ENCODE results near the gene EREG.

Gene EREG

DNA sequence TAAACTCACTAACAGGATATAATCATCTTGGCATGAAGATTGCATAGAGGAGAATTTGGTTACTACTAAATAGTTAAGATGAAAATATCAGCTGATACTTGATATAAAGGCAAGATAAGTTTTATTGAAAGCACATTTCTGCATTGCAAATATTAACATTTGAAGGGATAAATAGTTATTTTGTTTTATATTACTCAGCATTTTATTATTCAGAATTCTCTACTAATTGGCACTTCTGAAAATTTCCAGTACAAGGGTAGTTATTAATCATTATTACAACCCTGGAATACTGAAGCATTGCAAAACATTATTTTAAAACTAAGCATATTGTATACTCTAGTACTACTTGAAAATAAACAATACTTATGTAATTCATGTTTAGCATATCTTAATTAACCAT is 47.3 kb downstream of the EREG start:
- intact Hi-C loops (cut with DNase I), result no loop called here
- no peak for DNase-seq

DNA sequence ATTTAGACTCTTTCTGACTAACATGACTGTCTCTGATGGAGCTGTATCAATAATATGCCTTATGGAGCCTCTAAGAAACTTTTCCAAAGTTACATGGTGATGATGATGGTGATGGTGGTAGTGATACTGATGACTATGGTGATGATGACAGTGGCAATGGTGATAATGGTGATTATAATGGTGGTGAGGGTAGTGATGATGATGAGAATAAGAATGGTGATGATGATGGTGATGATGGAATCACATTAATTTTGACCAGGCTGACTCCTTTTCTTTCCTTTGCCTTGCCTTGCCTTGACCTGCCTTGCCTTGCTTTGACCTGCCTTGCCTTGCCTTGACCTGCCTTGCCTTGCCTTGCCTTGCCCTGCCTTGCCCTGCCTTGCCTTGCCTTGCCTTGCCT is 48.3 kb downstream of the EREG start:
- intact Hi-C loops (cut with DNase I), result no loop called here
- DNase-seq, result no peak

DNA sequence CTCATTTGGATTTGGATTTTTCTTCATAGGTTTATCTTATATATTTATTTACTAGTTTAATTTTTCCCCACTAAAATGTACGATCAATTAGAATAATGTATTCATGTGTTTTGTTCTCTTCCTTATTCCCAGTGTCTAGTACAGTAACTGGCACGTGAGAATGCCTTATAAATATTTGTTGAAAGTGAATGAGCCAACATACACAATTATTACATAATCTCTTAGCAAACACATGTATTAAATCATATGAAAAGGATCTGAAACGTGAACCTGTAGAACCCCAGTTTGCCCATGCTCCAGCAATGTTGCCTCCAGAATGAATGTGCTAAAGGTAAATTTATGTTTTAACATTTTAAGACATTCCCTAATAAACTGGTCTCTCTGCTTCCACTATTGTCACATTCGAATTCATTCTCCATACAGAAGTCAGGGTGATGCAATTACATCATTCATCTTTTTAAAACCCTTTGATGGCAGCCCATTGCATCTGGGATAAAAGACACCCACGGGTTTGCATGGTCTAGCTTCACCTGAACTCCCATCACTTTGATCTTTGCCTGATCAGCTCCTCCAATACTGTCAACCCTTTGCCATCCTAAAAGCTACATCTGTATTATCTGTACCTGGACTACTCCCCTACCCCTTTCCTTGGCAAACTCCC is 49.3 kb downstream of the EREG start:
- intact Hi-C loops (cut with DNase I), result no loop called here
- DNase-seq, result no peak

DNA sequence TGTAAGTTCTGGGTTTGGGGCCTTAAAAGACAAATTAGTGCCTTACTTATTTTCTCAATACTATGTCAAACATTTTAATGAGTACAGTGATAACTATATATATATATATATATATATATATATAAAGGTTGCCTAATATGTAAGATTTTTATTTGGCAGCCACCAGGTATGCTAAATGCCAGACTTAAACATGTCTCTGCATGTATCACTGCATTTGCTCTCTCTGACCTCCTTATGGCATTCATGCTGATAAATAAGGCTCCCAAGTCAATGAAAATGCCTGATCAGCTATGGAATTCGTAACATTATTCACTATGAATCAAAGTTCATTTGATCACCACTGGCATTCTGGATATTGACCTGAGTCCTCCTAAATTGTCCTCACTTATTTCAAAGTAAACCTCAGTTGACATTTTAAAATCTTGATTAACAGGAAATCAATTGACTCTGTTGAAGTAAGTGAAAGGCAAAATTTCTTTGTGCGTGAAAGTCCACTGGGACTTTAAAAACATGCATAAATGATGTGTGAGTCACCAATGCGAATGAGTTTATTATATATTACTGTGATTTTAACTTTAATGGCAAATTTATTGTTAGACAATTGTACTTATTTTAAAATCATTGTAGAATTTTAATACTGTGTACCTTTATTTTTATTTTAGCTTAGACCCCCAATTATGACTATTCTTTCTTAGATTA is 50.8 kb downstream of the EREG start:
- intact Hi-C loops (cut with DNase I), result no loop called here
- no peak for DNase-seq

DNA sequence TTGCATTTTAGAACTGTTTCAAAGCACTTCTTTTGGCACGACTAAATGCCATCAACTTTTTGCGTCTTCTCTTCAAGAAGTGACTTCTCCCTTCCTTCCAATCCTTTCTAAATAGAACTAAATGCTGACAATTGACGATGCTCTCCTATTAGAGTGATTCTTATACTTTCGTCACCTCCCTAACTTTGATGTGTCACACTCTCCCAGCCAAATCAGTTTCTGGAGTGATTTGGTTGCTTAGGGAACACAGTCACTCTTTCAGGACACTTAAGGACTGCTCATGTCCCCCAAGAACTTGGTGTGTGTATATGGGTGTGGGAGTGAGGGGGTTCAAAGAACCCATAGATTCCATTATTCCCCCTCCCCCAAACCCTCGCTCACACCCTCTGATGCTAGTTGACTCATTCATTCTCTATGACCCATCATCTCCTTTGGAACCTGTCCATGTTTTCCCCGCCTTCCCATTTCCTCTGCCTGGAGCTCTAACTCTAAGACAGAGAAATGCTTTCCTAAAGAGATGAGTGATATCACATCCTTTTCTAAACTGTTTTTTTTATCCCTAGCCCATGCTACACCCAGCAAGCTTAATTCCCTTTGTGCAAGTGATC is 53.2 kb downstream of the EREG start:
- intact Hi-C loops (cut with DNase I), result no loop called here
- no peak for DNase-seq

DNA sequence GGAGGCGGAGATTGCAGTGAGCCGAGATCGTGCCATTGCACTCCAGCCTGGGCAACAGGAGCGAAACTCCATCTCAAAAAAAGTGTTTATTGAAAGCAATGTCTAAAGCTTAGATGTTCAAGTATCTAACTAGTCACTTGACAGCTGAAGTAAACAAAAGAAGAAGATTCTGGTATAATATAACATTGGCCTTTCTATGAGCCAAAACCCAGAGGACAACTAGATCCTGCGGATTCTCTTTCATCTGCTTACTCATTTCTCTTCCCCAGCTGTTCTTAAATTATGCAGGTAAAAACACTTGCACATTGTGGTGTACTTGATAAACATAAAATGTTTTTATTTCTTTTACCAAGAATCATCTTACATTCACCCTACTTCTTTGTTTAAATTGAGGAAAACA is 55.9 kb downstream of the EREG start:
- intact Hi-C loops (cut with DNase I), result no loop called here

DNA sequence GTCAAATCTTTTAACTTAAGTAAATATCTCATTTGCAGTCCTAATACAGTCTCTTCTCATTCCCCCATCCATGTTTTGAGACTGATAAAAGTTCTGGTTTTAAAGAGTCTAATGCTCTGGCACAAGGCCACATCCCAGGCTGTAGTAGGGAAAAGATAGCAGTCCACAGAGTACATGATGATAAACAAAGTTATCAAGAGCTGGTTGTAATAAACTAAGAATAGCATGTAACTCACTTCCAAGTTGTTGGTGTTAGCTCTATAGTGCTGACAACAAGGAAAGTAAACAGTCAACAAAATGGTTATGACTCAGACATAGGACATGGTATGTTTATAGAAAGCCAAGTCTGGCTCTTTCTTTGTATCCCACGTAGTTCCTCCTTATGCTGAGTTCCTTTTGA is 58.2 kb downstream of the EREG start:
- intact Hi-C loops (cut with DNase I), result no loop called here
- no peak for DNase-seq

More for the DNA sequence above, 55.9 kb downstream of the EREG start:
- no peak for DNase-seq

DNA sequence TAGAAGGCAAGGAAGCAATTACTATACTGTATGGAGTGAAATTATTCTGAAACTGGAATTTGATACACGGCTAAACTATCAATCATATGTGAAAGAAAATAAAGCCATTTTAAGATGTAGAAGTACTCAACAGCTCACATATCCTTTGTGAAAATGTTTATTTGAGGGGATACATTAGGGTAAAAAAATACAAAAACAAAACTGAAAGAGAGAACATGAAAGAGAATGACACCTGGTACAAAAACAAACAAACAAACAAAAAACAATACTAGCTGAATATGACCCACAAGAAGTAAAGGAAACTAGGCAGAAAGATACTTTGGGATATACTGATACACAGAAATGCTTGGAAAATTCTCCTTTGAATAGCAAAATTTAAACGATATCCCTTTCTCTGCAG is 59.2 kb downstream of the EREG start:
- intact Hi-C loops (cut with DNase I), result no loop called here
- no peak for DNase-seq

DNA sequence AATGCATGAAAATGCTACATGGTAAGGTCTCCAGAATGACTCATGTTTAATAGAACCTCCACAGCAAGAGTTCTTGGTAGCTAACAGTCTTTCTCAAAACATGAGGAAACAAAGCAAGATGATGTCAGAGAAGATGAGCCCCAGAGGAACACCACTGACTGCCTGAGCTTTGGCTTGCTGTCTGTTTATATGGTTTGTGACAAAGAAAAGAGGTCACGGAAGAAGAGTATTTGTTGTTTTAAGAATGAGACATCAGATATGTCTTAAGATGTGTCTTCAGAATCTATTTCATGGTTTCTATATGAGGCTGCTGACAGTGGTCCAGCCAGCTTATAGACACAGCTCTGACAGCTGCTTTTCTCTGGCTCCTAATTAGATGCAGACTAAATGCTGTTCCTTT is 61.2 kb downstream of the EREG start:
- no peak for DNase-seq
- intact Hi-C loops (cut with DNase I), result no loop called here

DNA sequence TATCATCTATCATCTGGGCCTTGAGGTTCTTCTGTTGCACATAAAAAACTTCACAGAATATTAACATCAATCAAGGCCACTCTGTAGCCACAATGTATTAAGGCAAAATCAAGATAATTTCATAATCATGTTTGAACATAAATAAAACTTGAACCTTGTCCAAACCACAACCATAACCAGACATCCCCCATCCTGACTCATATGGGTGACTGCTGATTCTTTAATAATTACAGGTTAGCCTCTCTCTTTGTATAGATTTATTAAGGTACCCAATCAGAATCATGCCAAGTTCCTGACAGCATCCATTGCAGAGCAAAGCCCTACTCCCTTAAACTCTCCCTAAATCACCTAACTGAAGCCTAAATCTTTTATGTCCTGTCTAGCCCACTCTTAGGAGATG is 63.3 kb downstream of the EREG start:
- DNase-seq, result no peak
- intact Hi-C loops (cut with DNase I), result no loop called here

DNA sequence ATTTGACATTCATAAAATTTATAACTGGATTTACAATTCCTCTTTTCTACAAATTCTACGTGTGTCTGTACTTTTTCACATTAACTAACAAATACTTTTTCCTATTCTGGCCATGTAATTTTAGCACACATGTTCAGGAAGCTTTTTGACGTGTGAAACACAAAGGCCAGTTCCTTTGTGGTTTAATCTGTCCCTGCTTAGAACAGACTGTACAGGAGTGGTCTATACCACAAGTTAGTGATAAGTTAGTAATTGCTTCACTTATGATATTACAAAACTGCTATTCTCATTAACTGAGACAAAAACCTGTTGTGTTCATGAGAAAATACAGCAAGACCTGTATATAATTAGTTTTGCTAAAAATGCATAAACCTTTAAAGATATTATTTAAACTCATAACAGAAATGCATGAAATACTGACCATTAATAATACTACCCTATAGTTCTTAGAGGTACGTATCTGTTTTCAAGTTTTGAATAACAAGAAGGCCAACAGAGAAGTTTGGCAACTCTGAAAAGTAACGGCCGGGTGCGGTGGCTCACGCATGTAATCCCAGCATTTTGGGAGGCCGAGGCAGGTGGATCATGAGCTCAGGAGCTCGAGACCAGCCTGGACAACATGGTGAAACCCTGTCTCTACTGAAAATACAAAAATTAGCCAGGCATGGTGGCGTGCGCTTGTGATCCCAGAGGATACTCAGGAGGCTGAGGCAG is 66.3 kb downstream of the EREG start:
- intact Hi-C loops (cut with DNase I), result no loop called here
- no peak for DNase-seq

DNA sequence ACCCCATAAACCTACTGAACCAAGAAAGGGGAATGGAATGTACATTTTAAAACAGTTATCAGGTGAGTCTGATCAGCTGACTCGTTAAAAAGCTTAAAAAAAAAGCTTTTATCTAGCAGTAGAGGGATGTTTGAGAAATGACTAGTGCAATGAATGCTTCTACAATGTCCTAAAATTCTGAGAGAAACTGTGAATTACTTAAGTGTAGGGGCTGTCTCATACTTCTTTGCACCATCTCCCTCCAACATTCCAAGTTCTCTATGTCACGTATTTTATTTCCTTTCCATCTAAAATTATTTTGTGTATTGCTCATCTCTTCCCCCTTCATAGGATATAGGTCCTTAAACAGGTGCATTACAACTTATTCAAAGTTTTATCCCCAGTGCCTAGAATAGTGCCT is 68.1 kb downstream of the EREG start:
- intact Hi-C loops (cut with DNase I), result no loop called here
- no peak for DNase-seq

DNA sequence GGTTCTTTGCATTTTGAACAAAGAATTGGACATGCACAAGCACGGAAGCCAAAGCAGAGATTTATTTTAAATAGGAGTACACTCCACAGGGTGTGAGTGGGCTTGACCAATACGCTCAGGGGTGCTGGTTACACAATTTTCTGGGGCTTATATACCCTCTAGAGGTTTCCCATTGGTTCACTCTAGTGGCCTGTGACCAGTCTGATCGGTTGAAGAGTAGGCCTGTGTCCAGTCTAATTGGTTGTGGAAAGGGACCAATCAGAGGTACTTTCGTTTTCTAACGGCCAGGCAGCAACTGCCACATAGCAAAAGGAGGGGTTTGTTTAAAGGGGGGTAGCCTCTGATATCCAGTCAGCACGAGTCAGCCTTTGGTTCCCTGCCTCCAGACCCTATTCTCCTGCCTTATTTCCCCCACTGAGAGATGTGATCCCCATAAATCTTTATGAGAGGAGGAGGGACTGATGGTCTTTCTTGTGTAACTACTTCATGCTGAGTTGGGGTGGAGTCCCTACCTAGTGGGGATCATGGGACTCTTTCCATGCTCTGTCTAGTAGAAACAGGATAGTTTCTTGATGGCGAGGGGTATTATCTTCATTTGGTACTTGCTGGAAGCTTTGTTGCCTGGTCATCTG is 68.7 kb downstream of the EREG start:
- DNase-seq, result no peak
- intact Hi-C loops (cut with DNase I), result no loop called here

DNA sequence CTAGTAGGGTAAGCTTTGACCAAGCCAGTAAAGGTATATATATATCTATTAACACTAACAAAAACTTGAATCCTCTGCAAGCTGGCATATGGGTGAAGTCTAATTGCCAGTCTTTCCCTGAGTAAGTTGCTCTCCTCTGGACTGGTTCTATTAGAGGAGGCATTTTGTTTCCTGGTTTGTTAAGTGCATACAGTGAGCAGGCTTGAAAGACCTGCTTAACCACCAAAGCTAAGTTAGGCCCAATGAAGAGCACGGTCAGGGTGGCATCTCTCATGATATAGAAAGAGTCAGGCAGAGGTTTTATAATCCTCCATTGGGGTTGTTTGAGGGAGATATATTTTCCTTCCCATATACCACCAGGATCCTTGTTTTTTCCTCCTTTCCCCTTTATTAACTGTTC is 70.4 kb downstream of the EREG start:
- DNase-seq, result no peak
- intact Hi-C loops (cut with DNase I), result no loop called here

DNA sequence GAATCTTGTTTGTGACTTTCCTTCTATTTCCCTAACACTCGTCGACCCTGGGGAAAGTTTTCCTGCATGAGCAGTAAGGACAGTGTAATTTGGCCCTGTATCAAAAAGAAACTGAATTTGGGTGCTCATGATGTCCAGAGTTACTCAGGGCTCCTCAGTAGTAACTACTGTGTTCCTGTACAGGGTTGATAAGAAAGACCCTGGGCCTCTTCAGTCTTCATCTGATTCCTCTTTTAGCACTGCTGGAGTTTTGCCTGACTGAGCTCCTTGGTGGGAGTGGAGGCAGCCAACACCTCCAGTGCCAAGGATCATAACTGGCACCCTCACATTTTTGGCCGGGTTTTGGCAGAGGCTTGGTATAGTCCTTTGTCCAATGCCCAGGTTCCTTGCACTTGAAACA is 72.9 kb downstream of the EREG start:
- intact Hi-C loops (cut with DNase I), result no loop called here
- no peak for DNase-seq
